ENCODE measurements around the gene THTPA.

DNA sequence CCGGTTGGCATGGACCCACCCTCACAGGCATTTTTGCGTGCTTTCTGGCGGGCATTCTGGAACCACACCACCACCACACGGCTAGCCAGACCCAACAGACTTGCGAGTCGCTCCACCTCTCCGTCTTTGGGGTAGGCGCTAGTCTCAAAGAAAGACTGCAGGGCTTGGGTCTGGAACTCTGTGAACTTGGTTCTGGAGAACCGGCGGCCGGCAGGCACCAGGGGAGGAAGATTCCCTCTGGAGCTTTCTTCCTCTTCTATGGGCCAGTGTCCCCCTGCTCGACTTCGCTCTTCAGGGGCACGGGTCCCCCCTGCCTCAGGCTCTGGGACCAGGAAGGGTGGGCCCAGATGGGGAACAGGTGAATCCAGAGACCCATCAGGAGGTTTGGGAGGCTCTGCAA, 31.1 kb upstream of the THTPA start:
- no peak for TF ChIP-seq ZBTB7A (IDR thresholded peaks at IDR 0.05; ENCODE audit: low read depth)
- TF ChIP-seq EP300 (IDR thresholded peaks at IDR 0.05; ENCODE audit: borderline replicate concordance) = no peak
- no peak for TF ChIP-seq FOXM1 (IDR thresholded peaks at IDR 0.05; ENCODE audit: borderline replicate concordance, low read depth)
- no peak for TF ChIP-seq NFIC (IDR thresholded peaks at IDR 0.05)
- no peak for TF ChIP-seq RAD21 (IDR thresholded peaks at IDR 0.05; ENCODE audit: low read depth)
- no peak for TF ChIP-seq CEBPB (IDR thresholded peaks at IDR 0.05)
- TF ChIP-seq CREB1 (IDR thresholded peaks at IDR 0.05; ENCODE audit: low read depth) = no peak
- TF ChIP-seq, protein P1, sequence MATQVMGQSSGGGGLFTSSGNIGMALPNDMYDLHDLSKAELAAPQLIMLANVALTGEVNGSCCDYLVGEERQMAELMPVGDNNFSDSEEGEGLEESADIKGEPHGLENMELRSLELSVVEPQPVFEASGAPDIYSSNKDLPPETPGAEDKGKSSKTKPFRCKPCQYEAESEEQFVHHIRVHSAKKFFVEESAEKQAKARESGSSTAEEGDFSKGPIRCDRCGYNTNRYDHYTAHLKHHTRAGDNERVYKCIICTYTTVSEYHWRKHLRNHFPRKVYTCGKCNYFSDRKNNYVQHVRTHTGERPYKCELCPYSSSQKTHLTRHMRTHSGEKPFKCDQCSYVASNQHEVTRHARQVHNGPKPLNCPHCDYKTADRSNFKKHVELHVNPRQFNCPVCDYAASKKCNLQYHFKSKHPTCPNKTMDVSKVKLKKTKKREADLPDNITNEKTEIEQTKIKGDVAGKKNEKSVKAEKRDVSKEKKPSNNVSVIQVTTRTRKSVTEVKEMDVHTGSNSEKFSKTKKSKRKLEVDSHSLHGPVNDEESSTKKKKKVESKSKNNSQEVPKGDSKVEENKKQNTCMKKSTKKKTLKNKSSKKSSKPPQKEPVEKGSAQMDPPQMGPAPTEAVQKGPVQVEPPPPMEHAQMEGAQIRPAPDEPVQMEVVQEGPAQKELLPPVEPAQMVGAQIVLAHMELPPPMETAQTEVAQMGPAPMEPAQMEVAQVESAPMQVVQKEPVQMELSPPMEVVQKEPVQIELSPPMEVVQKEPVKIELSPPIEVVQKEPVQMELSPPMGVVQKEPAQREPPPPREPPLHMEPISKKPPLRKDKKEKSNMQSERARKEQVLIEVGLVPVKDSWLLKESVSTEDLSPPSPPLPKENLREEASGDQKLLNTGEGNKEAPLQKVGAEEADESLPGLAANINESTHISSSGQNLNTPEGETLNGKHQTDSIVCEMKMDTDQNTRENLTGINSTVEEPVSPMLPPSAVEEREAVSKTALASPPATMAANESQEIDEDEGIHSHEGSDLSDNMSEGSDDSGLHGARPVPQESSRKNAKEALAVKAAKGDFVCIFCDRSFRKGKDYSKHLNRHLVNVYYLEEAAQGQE (IDR thresholded peaks at IDR 0.05; ENCODE audit: low read depth) = no peak
- TF ChIP-seq TAF1 (IDR thresholded peaks at IDR 0.05; ENCODE audit: low read depth) = no peak

All from Ishikawa (cell line).